K562 (cell line): ENCODE results near the gene TAPBPL. TPM values are rescaled to one million over a fixed set of nuclear protein-coding genes. Genes with fewer than 3 reads are reported as not detected.

ENCODE experiments used
- DACH1 ChIP-seq: fragments of 450-650 bp; IDR thresholded peaks from 2 replicates; pipeline ENCODE4 v1.6.1; 2018; ENCODE audit not compliant: partially characterized antibody
- ETV1 ChIP-seq: fragments of 450-650 bp; conservative IDR thresholded peaks from 2 replicates; pipeline ENCODE4 v1.6.1; 2016; ENCODE audit warnings: missing genetic modification characterization, control low read depth, low read depth, missing compliant biosample characterization
- FOXA1 ChIP-seq: fragments of 450-650 bp; IDR thresholded peaks from 2 replicates; pipeline ENCODE4 v1.6.1; 2016; ENCODE audit warnings: mild to moderate bottlenecking, borderline replicate concordance
- FUS ChIP-seq: fragments of 200-400 bp; formaldehyde crosslinking; optimal IDR thresholded peaks from 2 replicates; pipeline ENCODE3; 2017; ENCODE audit warnings: low read depth, low read length
- HDAC1 ChIP-seq, 2 experiments: fragments of 450-650 bp; IDR thresholded peaks; 2 replicates each; pipeline ENCODE4 v1.6.1; 2016 to 2017; ENCODE audit warnings: inconsistent platforms in 1 of 2, mild to moderate bottlenecking in 1 of 2, moderate library complexity in 1 of 2
- HLTF ChIP-seq: fragments of 450-650 bp; IDR thresholded peaks from 2 replicates; pipeline ENCODE4 v1.6.1; 2016
- NFE2L1 ChIP-seq: fragments of 450-650 bp; IDR thresholded peaks from 2 replicates; pipeline ENCODE4 v1.6.1; 2016; ENCODE audit warnings: missing genetic modification characterization, low read depth, mild to moderate bottlenecking, missing compliant biosample characterization, moderate library complexity, borderline replicate concordance
- POLR2H ChIP-seq: IDR thresholded peaks from 2 replicates; pipeline ENCODE4 v1.6.1; 2016; ENCODE audit warnings: missing genetic modification characterization, low read depth, mild to moderate bottlenecking, control low read depth, missing compliant biosample characterization, moderate library complexity
- SMAD2 ChIP-seq: fragments of 150-350 bp; IDR thresholded peaks from 2 replicates; pipeline ENCODE4 v1.6.1; 2014; ENCODE audit warnings: low read depth, mild to moderate bottlenecking, low read length
- SMAD4 ChIP-seq: fragments of 250-450 bp; sonication (Bioruptor Pico); conservative IDR thresholded peaks from 2 replicates; pipeline ENCODE4 v1.8.0; 2021; ENCODE audit warnings: inconsistent platforms, mild to moderate bottlenecking, moderate library complexity
- ZFP30 ChIP-seq: fragments of 250-450 bp; sonication (Bioruptor Pico); IDR thresholded peaks from 2 replicates; pipeline ENCODE4 v1.8.0; 2022; ENCODE audit warnings: moderate library complexity, mild to moderate bottlenecking, inconsistent platforms, borderline replicate concordance
- polyA plus RNA-seq, 8 experiments: library from polyadenylated mRNA; depleted of rRNA in 4 of 8; stranded (reverse) in 5 of 8; unstranded in 3 of 8; fragments of >200 nt; fragmentation: Nextera tagmentation in 2 of 8; fragmentation: Illumina TruSeq in 1 of 8; extraction: Ambion mirVana in 2 of 8; extraction: Trizol in 1 of 8; gene quantifications; 2 replicates each; pipeline versions ENCODE4 v1.2.1 to v1.2.3, GENCODE V29; 2011 to 2014; ENCODE audit warnings: inconsistent platforms in 1 of 8, missing spikeins in 1 of 8
- total RNA-seq, 7 experiments: library from RNA; depleted of rRNA in 6 of 7; stranded (reverse); fragments of >200 nt in 6 of 7; fragmentation: Illumina TruSeq in 2 of 7; extraction: Trizol in 2 of 7; gene quantifications; 2 replicates each; pipeline versions ENCODE4 v1.2.1 to v1.2.3, GENCODE V29; 2011 to 2021; ENCODE audit warnings: low replicate concordance in 1 of 7
- TF ChIP-seq, protein P1 (sequence below), 2 experiments: fragments of 250-450 bp in 1 of 2; fragments of 450-650 bp in 1 of 2; sonication (Bioruptor Pico) in 1 of 2; IDR thresholded peaks; 2 replicates each; pipeline versions ENCODE4 v1.6.1 to v1.8.0; 2016 to 2021; ENCODE audit warnings: mild to moderate bottlenecking in 2 of 2, moderate library complexity in 2 of 2, missing compliant biosample characterization in 1 of 2, missing genetic modification characterization in 1 of 2
- TF ChIP-seq, protein P2 (sequence below): fragments of 450-650 bp; IDR thresholded peaks from 2 replicates; pipeline ENCODE4 v1.6.1; 2016; ENCODE audit warnings: low read depth, mild to moderate bottlenecking, moderate library complexity
- TF ChIP-seq, protein P3 (sequence below): fragments of 450-650 bp; formaldehyde crosslinking; IDR thresholded peaks from 2 replicates; pipeline ENCODE4 v1.4.0; 2020; ENCODE audit warnings: mild to moderate bottlenecking, mixed read lengths
- TF ChIP-seq, protein P4 (sequence below): fragments of 250-450 bp; sonication (Bioruptor Pico); IDR thresholded peaks from 2 replicates; pipeline ENCODE4 v1.6.1; 2021; ENCODE audit warnings: mild to moderate bottlenecking

Gene TAPBPL
- total and polyA plus RNA-seq, 9 of the 15 experiments (the other 6 are each of a cell fraction or from before 2014, with no cell fraction given), result 0.29 to 1.6 (median 0.45) TPM

DNA sequence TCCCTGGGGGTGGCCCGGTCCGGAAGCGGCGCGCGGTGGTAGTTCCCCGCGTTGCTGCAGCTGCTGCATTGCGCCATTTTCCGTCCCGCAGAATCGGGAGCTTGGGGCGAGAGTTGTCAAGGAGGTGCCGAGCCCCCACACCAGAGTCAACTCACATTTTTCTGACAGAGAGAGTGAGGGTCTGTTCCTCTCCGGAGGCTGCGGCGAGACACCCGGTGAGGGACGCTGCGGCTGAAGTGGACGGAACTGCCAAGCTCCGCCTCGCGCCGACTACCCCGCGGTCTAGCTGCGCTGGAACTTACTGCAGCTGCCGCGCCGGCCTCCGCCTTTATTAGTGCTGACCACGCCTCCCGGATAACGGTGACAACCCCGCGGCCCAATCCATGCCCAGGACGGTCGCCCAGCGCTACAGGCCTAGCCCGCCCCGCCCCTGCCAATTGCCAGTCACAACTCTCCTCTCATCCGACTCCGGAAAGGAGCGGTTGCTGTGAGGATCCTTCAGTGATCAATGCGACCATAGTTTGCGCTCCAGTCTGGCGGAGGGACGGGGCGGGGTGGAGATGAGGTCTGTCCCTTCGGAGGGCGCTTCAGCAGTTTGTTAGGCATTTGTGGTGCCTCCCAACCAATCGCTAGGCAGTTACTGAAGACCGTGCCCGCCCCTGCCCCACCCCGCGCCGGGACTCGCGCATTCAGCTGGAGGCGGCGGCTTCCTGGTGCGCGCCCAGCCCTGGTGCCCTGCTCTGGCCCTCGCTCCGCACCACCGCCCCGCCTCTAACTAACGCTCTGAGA lies 18.7 kb downstream of the TAPBPL start, which contains the start of gene VAMP1 (continued):
- TF ChIP-seq SMAD4 (CRISPR knock-in tag) (no peak), HDAC1 (IDR thresholded peaks at IDR 0.05) (no peak; a peak in 1 of 4 replicates), NFE2L1 (tag) (no peak), DACH1 (no peak), FUS (no peak), FOXA1 (no peak), SMAD2 (no peak), ETV1 (tag) (no peak), HLTF (no peak), POLR2H (tag) (peak; percentile 96), ZFP30 (CRISPR knock-in tag) (no peak)
- TF ChIP-seq, protein P1, sequence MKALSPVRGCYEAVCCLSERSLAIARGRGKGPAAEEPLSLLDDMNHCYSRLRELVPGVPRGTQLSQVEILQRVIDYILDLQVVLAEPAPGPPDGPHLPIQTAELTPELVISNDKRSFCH (CRISPR knock-in tag; IDR thresholded peaks at IDR 0.05), result no peak
- TF ChIP-seq, protein P1 (tag; IDR thresholded peaks at IDR 0.05), result no peak; the same call in 1 of the 2 replicates
- TF ChIP-seq, protein P2, sequence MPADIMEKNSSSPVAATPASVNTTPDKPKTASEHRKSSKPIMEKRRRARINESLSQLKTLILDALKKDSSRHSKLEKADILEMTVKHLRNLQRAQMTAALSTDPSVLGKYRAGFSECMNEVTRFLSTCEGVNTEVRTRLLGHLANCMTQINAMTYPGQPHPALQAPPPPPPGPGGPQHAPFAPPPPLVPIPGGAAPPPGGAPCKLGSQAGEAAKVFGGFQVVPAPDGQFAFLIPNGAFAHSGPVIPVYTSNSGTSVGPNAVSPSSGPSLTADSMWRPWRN, result no peak
- TF ChIP-seq, protein P3, sequence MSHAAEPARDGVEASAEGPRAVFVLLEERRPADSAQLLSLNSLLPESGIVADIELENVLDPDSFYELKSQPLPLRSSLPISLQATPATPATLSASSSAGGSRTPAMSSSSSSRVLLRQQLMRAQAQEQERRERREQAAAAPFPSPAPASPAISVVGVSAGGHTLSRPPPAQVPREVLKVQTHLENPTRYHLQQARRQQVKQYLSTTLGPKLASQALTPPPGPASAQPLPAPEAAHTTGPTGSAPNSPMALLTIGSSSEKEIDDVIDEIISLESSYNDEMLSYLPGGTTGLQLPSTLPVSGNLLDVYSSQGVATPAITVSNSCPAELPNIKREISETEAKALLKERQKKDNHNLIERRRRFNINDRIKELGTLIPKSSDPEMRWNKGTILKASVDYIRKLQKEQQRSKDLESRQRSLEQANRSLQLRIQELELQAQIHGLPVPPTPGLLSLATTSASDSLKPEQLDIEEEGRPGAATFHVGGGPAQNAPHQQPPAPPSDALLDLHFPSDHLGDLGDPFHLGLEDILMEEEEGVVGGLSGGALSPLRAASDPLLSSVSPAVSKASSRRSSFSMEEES, result no peak
- TF ChIP-seq, protein P4, sequence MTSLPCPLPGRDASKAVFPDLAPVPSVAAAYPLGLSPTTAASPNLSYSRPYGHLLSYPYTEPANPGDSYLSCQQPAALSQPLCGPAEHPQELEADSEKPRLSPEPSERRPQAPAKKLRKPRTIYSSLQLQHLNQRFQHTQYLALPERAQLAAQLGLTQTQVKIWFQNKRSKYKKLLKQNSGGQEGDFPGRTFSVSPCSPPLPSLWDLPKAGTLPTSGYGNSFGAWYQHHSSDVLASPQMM (CRISPR knock-in tag), result no peak
